Hypothalamus (tissue), 51 donors: ENCODE results near the gene MICU1.
A peak's percentile ranks its signal among the peaks of the same experiment; 100 is the strongest.
"Not testable (repeated sequence)": the region's sequence is repeated elsewhere in the genome, so short reads cannot be mapped to it uniquely, and the experiment has no call there.

ENCODE experiments used
- DNase-seq, 51 donors: peaks; one replicate each; lab custom pipeline; 2025; lab: John Stamatoyannopoulos, UW

MICU1 gene

GRCh38 chr10:72460284-72460876 lies 165.5 kb downstream of the MICU1 start:
- DNase-seq: no peak

- DNase-seq: no peak
Observed at GRCh38 chr10:72459301-72459700, 166.6 kb downstream of the MICU1 start.

GRCh38 chr10:72455889-72456595 lies 169.8 kb downstream of the MICU1 start:
- no peak for DNase-seq

- no peak for DNase-seq
Observed at GRCh38 chr10:72449941-72450441, 175.9 kb downstream of the MICU1 start.

- no peak for DNase-seq
Observed at GRCh38 chr10:72445851-72446250, 180.0 kb downstream of the MICU1 start.

GRCh38 chr10:72442969-72443368 lies 182.9 kb downstream of the MICU1 start:
- DNase-seq: not testable (repeated sequence)

GRCh38 chr10:72435570-72435969 lies 190.3 kb downstream of the MICU1 start:
- no peak for DNase-seq

- DNase-seq: not testable (repeated sequence)
Observed at GRCh38 chr10:72430936-72431335, 194.9 kb downstream of the MICU1 start.

- no peak for DNase-seq
Observed at GRCh38 chr10:72429931-72430330, 195.9 kb downstream of the MICU1 start.

GRCh38 chr10:72426986-72427385 lies 198.9 kb downstream of the MICU1 start:
- peak in 1 of 51 donors; percentile 4 for DNase-seq

GRCh38 chr10:72425133-72425532 lies 200.7 kb downstream of the MICU1 start:
- peak in 31 of 51 donors; percentile 1 to 78 (median 28) for DNase-seq

- DNase-seq: no peak
Observed at GRCh38 chr10:72424561-72424960, 201.3 kb downstream of the MICU1 start.

GRCh38 chr10:72423426-72423825 lies 202.5 kb downstream of the MICU1 start:
- DNase-seq: no peak

- no peak for DNase-seq
Observed at GRCh38 chr10:72421885-72422540, 203.9 kb downstream of the MICU1 start.

GRCh38 chr10:72419241-72419640 lies 206.6 kb downstream of the MICU1 start:
- DNase-seq: no peak

- DNase-seq: no peak
Observed at GRCh38 chr10:72418679-72419078, 207.2 kb downstream of the MICU1 start.

GRCh38 chr10:72417971-72418370 lies 207.9 kb downstream of the MICU1 start:
- DNase-seq: no peak

- DNase-seq: no peak
Observed at GRCh38 chr10:72416661-72417060, 209.2 kb downstream of the MICU1 start.

- no peak for DNase-seq
Observed at GRCh38 chr10:72414642-72415041, 211.2 kb downstream of the MICU1 start.

- DNase-seq: no peak
Observed at GRCh38 chr10:72409167-72409566, 216.7 kb downstream of the MICU1 start.

GRCh38 chr10:72407927-72408600 lies 217.8 kb downstream of the MICU1 start:
- DNase-seq: no peak
